DMS79 (cell line): Measurements from ENCODE around the gene PSG3.
"Not testable (repeated sequence)": the region's sequence is repeated elsewhere in the genome, so short reads cannot be mapped to it uniquely, and the experiment has no call there.

ENCODE experiments used
- DNase-seq: peaks from one replicate; lab custom pipeline; 2025; lab: John Stamatoyannopoulos, UW

Gene PSG3

GRCh38 chr19:42695811-42696503, 44.3 kb downstream of the PSG3 start:
- no peak for DNase-seq

GRCh38 chr19:42693760-42694350, 46.4 kb downstream of the PSG3 start:
- no peak for DNase-seq

GRCh38 chr19:42683917-42684513, 56.3 kb downstream of the PSG3 start:
- DNase-seq, result no peak

GRCh38 chr19:42676326-42676725, 64.0 kb downstream of the PSG3 start:
- not testable (repeated sequence) for DNase-seq

- not testable (repeated sequence) for DNase-seq
Measured at GRCh38 chr19:42674549-42674948, 65.7 kb downstream of the PSG3 start.
